ENCODE measurements around the gene TEX54. TPM values are rescaled to one million over a fixed set of nuclear protein-coding genes. Genes with fewer than 3 reads are reported as not detected.
A peak's percentile ranks its signal among the peaks of the same experiment; 100 is the strongest.

Gene TEX54
- total RNA-seq, 2 experiments from 2014 or later = 1.0 TPM; not detected in 1

DNA sequence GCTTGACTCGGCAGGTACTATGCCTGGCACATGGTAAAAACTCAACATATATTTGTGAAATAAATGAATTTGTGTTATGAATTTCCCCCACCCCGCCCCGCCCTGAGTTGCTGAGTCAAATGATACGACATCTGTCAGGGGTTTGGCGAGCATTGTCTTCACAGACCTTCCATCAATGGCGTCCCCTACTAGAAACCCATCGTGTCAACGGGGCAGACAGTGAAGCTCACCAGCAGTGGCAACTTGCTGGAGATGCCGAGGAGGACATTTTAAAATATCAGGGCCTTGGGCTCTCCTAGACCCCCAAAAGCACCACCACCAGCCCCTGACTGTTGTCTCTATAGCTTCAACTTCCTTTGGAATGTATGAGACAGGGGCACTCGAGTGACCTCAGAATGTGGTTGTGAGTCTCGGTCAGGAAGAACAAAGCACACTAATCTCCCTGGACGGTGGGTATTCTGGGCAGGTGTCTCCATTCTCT is 26.6 kb downstream of the TEX54 start:
- intact Hi-C loops (cut with micrococcal nuclease; ENCODE audit: unreplicated experiment) = loop anchor here (1.0 to 2.0 kb wide), 3 partner anchors 19 to 56 kb away; partner anchors contain the start of genes TMEM179B and WDR74
- POLR2A ChIA-PET = interaction anchor here (0.6 to 1.9 kb wide), 18 partner anchors 9 to 248 kb away, joined by 3 to 11 read pairs (median 4); partner anchors contain the start of genes C11orf98, CSKMT, TAF6L and TUT1

DNA sequence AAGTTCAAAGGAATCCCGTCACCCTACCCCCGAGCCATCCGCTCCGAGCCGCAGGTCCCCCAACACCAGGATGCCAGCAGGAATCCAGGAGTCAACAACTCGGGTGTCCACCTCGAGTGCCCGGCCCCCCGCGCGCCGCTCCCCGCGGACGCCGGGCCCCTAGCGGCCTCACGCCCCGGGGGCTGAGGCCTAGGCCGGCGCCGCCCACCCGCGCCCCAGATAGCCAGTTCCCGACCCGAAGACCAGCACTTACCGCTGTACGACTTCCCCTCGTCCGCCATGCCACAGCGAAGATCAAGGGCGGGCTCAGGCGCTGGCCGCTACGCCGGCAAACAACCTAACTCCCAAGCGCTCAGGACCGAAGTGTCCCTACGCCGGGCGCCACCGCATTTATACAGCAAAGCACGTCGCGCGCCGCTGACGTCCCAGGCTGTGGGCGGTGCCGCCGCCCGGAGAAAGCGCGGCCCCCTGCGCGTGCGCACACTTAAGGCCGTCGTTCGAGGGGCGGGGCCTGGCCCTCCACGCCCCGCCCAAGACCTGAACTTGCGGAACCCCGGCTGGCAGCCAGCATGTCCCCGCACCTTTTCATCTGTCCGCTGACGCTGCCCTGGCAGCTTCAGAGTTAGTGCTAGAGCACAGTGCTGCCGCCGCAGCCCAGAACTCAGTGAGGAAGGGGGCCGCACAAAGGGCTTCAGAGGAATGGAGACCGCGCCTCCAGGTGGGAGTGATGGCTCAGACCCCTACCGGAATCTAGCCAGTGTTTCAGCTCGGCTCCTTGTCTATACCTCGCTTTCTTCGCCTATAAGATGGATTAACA is 27.4 kb downstream of the TEX54 start, which contains the start of gene NXF1:
Gene NXF1, minus strand, starts transcription at position 365 of the 817 bp plus-strand sequence. Its CDS starts 84 bp downstream, at position 281.
- Histone ChIP-seq H4K20me1 (ENCODE audit: insufficient read depth, low read length) (peaks cover 8% of the 10 kb centered on the region; the same call in 1 of the 2 replicates), H2AFZ (ENCODE audit: low read length) (peak within 1 kb of the TSS; percentile 70), H3K36me3 (ENCODE audit: insufficient read depth, low read length) (peaks cover 32% of the 10 kb centered on the region), H3K9me2 (ENCODE audit: insufficient read depth, low read length) (no peaks in the 10 kb centered on the region), H3K4me3 (ENCODE audit: low read depth, low read length, poor library complexity, severe bottlenecking) (peak within 1 kb of the TSS; percentile 89), H3K9me3 (ENCODE audit: low read length) (no peaks in the 10 kb centered on the region), H3K79me2 (ENCODE audit: insufficient read depth, low read depth, low read length) (peaks cover 23% of the 10 kb centered on the region), H3K4me2 (ENCODE audit: low read length) (peak within 1 kb of the TSS; percentile 98), H3K4me1 (ENCODE audit: insufficient read depth, low read length, poor library complexity, severe bottlenecking) (peaks cover 31% of the 10 kb centered on the region), H3K27ac (ENCODE audit: low read depth, low read length, poor library complexity, severe bottlenecking) (peak within 1 kb of the TSS; percentile 77)
- POLR2A ChIA-PET = interaction anchor here (0.8 to 1.9 kb wide), 12 partner anchors 9 to 214 kb away, joined by 3 to 11 read pairs (median 5); partner anchors contain the start of genes C11orf98, CSKMT, TAF6L and TUT1
- TF ChIP-seq, protein P1, sequence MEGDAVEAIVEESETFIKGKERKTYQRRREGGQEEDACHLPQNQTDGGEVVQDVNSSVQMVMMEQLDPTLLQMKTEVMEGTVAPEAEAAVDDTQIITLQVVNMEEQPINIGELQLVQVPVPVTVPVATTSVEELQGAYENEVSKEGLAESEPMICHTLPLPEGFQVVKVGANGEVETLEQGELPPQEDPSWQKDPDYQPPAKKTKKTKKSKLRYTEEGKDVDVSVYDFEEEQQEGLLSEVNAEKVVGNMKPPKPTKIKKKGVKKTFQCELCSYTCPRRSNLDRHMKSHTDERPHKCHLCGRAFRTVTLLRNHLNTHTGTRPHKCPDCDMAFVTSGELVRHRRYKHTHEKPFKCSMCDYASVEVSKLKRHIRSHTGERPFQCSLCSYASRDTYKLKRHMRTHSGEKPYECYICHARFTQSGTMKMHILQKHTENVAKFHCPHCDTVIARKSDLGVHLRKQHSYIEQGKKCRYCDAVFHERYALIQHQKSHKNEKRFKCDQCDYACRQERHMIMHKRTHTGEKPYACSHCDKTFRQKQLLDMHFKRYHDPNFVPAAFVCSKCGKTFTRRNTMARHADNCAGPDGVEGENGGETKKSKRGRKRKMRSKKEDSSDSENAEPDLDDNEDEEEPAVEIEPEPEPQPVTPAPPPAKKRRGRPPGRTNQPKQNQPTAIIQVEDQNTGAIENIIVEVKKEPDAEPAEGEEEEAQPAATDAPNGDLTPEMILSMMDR (conservative IDR thresholded peaks at IDR 0.05; ENCODE audit: low read length) = 0 out of 2 replicates have a peak, but pooled peaks have one; percentile 27
- TF ChIP-seq EZH2phosphoT487 (IDR thresholded peaks at IDR 0.05; ENCODE audit: borderline replicate concordance, low read depth, low read length) = no peak
- DNase-seq (ENCODE audit: low spot score) = peak; percentile 97
- BruUV-seq (replicated peaks) = no TSS peak
- CTCF ChIA-PET (ENCODE audit: unreplicated experiment) = interaction anchor here (0.9 to 1.1 kb wide), 3 partner anchors 11 to 36 kb away, joined by 3 to 4 read pairs (median 3); no protein-coding TSS in a partner anchor
- intact Hi-C loops (cut with micrococcal nuclease; ENCODE audit: unreplicated experiment) = loop anchor here (1.0 to 2.0 kb wide), 3 partner anchors 18 to 57 kb away; partner anchors contain the start of genes TMEM179B and WDR74

More for the DNA sequence above, 26.6 kb downstream of the TEX54 start:
- Histone ChIP-seq H3K36me3 (ENCODE audit: insufficient read depth, low read length) (peaks cover 27% of the 10 kb centered on the region), H3K9me3 (ENCODE audit: low read length) (no peaks in the 10 kb centered on the region), H3K4me1 (ENCODE audit: insufficient read depth, low read length, poor library complexity, severe bottlenecking) (peaks cover 31% of the 10 kb centered on the region), H3K79me2 (ENCODE audit: insufficient read depth, low read depth, low read length) (peaks cover 23% of the 10 kb centered on the region), H3K4me2 (ENCODE audit: low read length) (peak overlapping the region; percentile 92), H3K27ac (ENCODE audit: low read depth, low read length, poor library complexity, severe bottlenecking) (peak overlapping the region; percentile 77), H3K9me2 (ENCODE audit: insufficient read depth, low read length) (no peaks in the 10 kb centered on the region), H4K20me1 (ENCODE audit: insufficient read depth, low read length) (peaks cover 8% of the 10 kb centered on the region; the same call in 1 of the 2 replicates), H3K4me3 (ENCODE audit: low read depth, low read length, poor library complexity, severe bottlenecking) (peak overlapping the region; percentile 89), H2AFZ (ENCODE audit: low read length) (peak overlapping the region; percentile 70)
- no TSS peak for BruUV-seq (replicated peaks)
- CTCF ChIA-PET (ENCODE audit: unreplicated experiment) = interaction anchor here (0.9 to 1.1 kb wide), 3 partner anchors 10 to 37 kb away, joined by 3 to 4 read pairs (median 3); no protein-coding TSS in a partner anchor
- no peak for TF ChIP-seq EZH2phosphoT487 (IDR thresholded peaks at IDR 0.05; ENCODE audit: borderline replicate concordance, low read depth, low read length)
- TF ChIP-seq, protein P1 (conservative IDR thresholded peaks at IDR 0.05; ENCODE audit: low read length) = no peak
- peak; percentile 52 for DNase-seq (ENCODE audit: low spot score)

Data from OCI-LY7 (cell line).